ENCODE measurements around the gene MGAT5B. TPM values are rescaled to one million over a fixed set of nuclear protein-coding genes. Genes with fewer than 3 reads are reported as not detected.

Gene MGAT5B
- total RNA-seq, 1 donor from 2014 or later: 6.3 TPM

- no peak overlapping the region for H3K27ac ChIP-seq (ENCODE audit: low read depth, low read length)
- no peaks in the 10 kb centered on the region for H3K79me2 ChIP-seq (ENCODE audit: insufficient read depth, low read length)
- H3K4me3 ChIP-seq (ENCODE audit: insufficient read depth, low read depth, low read length): no peak overlapping the region
- no peak overlapping the region for H3K4me2 ChIP-seq (ENCODE audit: low read length)
- Mint-ChIP-seq H3K4me1 (ENCODE audit: low read depth, unreplicated experiment) (peaks cover 25% of the 10 kb centered on the region), H3K4me3 (ENCODE audit: unreplicated experiment) (no peak overlapping the region), H3K27ac (ENCODE audit: unreplicated experiment) (no peak overlapping the region), H3K36me3 (ENCODE audit: low read depth, unreplicated experiment) (no peaks in the 10 kb centered on the region), H3K27me3 (ENCODE audit: low read depth, unreplicated experiment) (peaks cover 31% of the 10 kb centered on the region), H3K9me3 (ENCODE audit: unreplicated experiment) (no peaks in the 10 kb centered on the region)
- H2AFZ ChIP-seq (ENCODE audit: low read depth, low read length): no peak overlapping the region
- H3K4me1 ChIP-seq (ENCODE audit: insufficient read depth, low read length): no peaks in the 10 kb centered on the region
- DNase-seq (ENCODE audit: low read depth) (no peak), FAIRE-seq (no peak)
- TF ChIP-seq, protein P1, sequence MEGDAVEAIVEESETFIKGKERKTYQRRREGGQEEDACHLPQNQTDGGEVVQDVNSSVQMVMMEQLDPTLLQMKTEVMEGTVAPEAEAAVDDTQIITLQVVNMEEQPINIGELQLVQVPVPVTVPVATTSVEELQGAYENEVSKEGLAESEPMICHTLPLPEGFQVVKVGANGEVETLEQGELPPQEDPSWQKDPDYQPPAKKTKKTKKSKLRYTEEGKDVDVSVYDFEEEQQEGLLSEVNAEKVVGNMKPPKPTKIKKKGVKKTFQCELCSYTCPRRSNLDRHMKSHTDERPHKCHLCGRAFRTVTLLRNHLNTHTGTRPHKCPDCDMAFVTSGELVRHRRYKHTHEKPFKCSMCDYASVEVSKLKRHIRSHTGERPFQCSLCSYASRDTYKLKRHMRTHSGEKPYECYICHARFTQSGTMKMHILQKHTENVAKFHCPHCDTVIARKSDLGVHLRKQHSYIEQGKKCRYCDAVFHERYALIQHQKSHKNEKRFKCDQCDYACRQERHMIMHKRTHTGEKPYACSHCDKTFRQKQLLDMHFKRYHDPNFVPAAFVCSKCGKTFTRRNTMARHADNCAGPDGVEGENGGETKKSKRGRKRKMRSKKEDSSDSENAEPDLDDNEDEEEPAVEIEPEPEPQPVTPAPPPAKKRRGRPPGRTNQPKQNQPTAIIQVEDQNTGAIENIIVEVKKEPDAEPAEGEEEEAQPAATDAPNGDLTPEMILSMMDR (IDR thresholded peaks at IDR 0.05; ENCODE audit: insufficient read depth, low read depth, low read length): no peak
- no peak for TF ChIP-seq EZH2 (IDR thresholded peaks at IDR 0.05; ENCODE audit: insufficient read depth, low read length)
- H3K36me3 ChIP-seq (ENCODE audit: insufficient read depth, low read length): no peaks in the 10 kb centered on the region
- no peaks in the 10 kb centered on the region for H4K20me1 ChIP-seq (ENCODE audit: insufficient read depth, low read length)
- peaks cover 10% of the 10 kb centered on the region for H3K27me3 ChIP-seq (ENCODE audit: insufficient read depth, low read length)
- no peak overlapping the region for H3K9ac ChIP-seq (ENCODE audit: low read length)
- no peaks in the 10 kb centered on the region for H3K9me3 ChIP-seq (ENCODE audit: insufficient read depth, low read depth, low read length)
Measured at GRCh38 chr17:76843703-76844484, 24.3 kb upstream of the MGAT5B start.

GRCh38 chr17:76844485-76844829 is 23.7 kb upstream of the MGAT5B start:
- Histone ChIP-seq H3K9ac (ENCODE audit: low read length) (no peak overlapping the region), H3K9me3 (ENCODE audit: insufficient read depth, low read depth, low read length) (no peaks in the 10 kb centered on the region), H4K20me1 (ENCODE audit: insufficient read depth, low read length) (no peaks in the 10 kb centered on the region), H3K27ac (ENCODE audit: low read depth, low read length) (no peak overlapping the region), H3K4me3 (ENCODE audit: insufficient read depth, low read depth, low read length) (no peak overlapping the region), H3K36me3 (ENCODE audit: insufficient read depth, low read length) (no peaks in the 10 kb centered on the region), H3K4me1 (ENCODE audit: insufficient read depth, low read length) (no peaks in the 10 kb centered on the region), H3K79me2 (ENCODE audit: insufficient read depth, low read length) (no peaks in the 10 kb centered on the region), H2AFZ (ENCODE audit: low read depth, low read length) (no peak overlapping the region), H3K4me2 (ENCODE audit: low read length) (no peak overlapping the region), H3K27me3 (ENCODE audit: insufficient read depth, low read length) (peaks cover 10% of the 10 kb centered on the region)
- FAIRE-seq (no peak), DNase-seq (ENCODE audit: low read depth) (no peak)
- H3K36me3 Mint-ChIP-seq (ENCODE audit: low read depth, unreplicated experiment): no peaks in the 10 kb centered on the region
- TF ChIP-seq, protein P1 (IDR thresholded peaks at IDR 0.05; ENCODE audit: insufficient read depth, low read depth, low read length): no peak
- TF ChIP-seq EZH2 (IDR thresholded peaks at IDR 0.05; ENCODE audit: insufficient read depth, low read length): no peak
- H3K4me1 Mint-ChIP-seq (ENCODE audit: low read depth, unreplicated experiment): peaks cover 25% of the 10 kb centered on the region
- H3K9me3 Mint-ChIP-seq (ENCODE audit: unreplicated experiment): no peaks in the 10 kb centered on the region
- no peak overlapping the region for H3K27ac Mint-ChIP-seq (ENCODE audit: unreplicated experiment)
- no peak overlapping the region for H3K4me3 Mint-ChIP-seq (ENCODE audit: unreplicated experiment)
- H3K27me3 Mint-ChIP-seq (ENCODE audit: low read depth, unreplicated experiment): peaks cover 31% of the 10 kb centered on the region

DNA sequence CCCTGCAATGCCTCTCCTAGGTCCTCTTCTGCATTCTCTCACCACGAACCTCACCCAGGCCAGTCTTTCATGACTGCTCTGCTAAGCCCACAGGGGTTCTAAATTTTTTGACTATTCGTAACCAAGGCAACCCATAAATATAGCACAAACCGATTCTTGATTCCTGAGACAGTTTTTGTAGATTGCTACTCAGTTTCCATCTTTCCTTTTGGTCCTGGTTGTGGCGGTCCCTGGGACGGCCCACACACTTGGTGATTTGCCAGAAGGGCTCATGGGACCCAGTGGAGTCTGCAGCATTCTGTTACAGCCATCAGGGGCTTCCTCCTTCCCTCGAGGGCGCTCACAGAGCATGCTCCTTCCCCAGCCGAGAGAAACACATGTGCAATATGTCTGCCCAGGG is 23.4 kb upstream of the MGAT5B start:
- no peak overlapping the region for H3K27ac Mint-ChIP-seq (ENCODE audit: unreplicated experiment)
- H3K9me3 ChIP-seq (ENCODE audit: insufficient read depth, low read depth, low read length): no peaks in the 10 kb centered on the region
- H3K36me3 Mint-ChIP-seq (ENCODE audit: low read depth, unreplicated experiment): no peaks in the 10 kb centered on the region
- H3K4me3 ChIP-seq (ENCODE audit: insufficient read depth, low read depth, low read length): no peak overlapping the region
- H3K4me3 Mint-ChIP-seq (ENCODE audit: unreplicated experiment): no peak overlapping the region
- no peaks in the 10 kb centered on the region for H3K4me1 ChIP-seq (ENCODE audit: insufficient read depth, low read length)
- H3K4me2 ChIP-seq (ENCODE audit: low read length): no peak overlapping the region
- H3K27me3 Mint-ChIP-seq (ENCODE audit: low read depth, unreplicated experiment): peaks cover 31% of the 10 kb centered on the region
- H3K79me2 ChIP-seq (ENCODE audit: insufficient read depth, low read length): no peaks in the 10 kb centered on the region
- no peak for DNase-seq (ENCODE audit: low read depth)
- peaks cover 23% of the 10 kb centered on the region for H3K4me1 Mint-ChIP-seq (ENCODE audit: low read depth, unreplicated experiment)
- no peaks in the 10 kb centered on the region for H4K20me1 ChIP-seq (ENCODE audit: insufficient read depth, low read length)
- no peaks in the 10 kb centered on the region for H3K36me3 ChIP-seq (ENCODE audit: insufficient read depth, low read length)
- H3K9ac ChIP-seq (ENCODE audit: low read length): no peak overlapping the region
- no peak overlapping the region for H2AFZ ChIP-seq (ENCODE audit: low read depth, low read length)
- TF ChIP-seq, protein P1 (IDR thresholded peaks at IDR 0.05; ENCODE audit: insufficient read depth, low read depth, low read length): no peak
- TF ChIP-seq EZH2 (IDR thresholded peaks at IDR 0.05; ENCODE audit: insufficient read depth, low read length): no peak
- H3K9me3 Mint-ChIP-seq (ENCODE audit: unreplicated experiment): no peaks in the 10 kb centered on the region
- FAIRE-seq: no peak
- peaks cover 10% of the 10 kb centered on the region for H3K27me3 ChIP-seq (ENCODE audit: insufficient read depth, low read length)
- H3K27ac ChIP-seq (ENCODE audit: low read depth, low read length): no peak overlapping the region

Measured in astrocyte (in vitro differentiated cells and primary cell).